Brain microvascular endothelial cell (primary cell): Measurements from ENCODE around the gene LARGE2.

Source experiments
- DNase-seq: peaks from one replicate; pipeline ENCODE4 v3.0.0-alpha.2; 2020
- H3K27ac ChIP-seq: fragments of 250-450 bp; sonication (Bioruptor Pico); 2 replicates; pipeline ENCODE4 v1.5.1; 2020; ENCODE audit warnings: mild to moderate bottlenecking, moderate library complexity
- H3K27me3 ChIP-seq: fragments of 250-450 bp; sonication (Bioruptor Pico); replicated peaks from 2 replicates; pipeline ENCODE4 v1.5.1; 2020; ENCODE audit warnings: mild to moderate bottlenecking
- H3K36me3 ChIP-seq: fragments of 250-450 bp; sonication (Bioruptor Pico); replicated peaks from 2 replicates; pipeline ENCODE4 v1.5.1; 2020; ENCODE audit warnings: mild to moderate bottlenecking
- H3K4me3 ChIP-seq: 2 replicates; pipeline ENCODE4 v1.5.1; 2011; ENCODE audit warnings: low read depth, mild to moderate bottlenecking, control low read depth, low read length, moderate library complexity
- CTCF ChIP-seq: IDR thresholded peaks from 2 replicates; pipeline ENCODE4 v1.5.1; 2011; ENCODE audit warnings: low read depth, mild to moderate bottlenecking, moderate library complexity, low read length, control low read depth, inconsistent platforms; ENCODE audit errors: missing control alignments
- in situ Hi-C: cut with HindIII; loops from 2 replicates; pipeline ENCODE4 v1.10.0; 2017; ENCODE audit warnings: low sequenced_read_pairs, low pct_ligation_motif_present

LARGE2 gene

GRCh38 chr11:45880772-45881570 is 41.5 kb upstream of the LARGE2 start:
- Histone ChIP-seq H3K27me3 (no peaks in the 10 kb centered on the region), H3K4me3 (no peak overlapping the region), H3K27ac (no peak overlapping the region), H3K36me3 (peaks cover 8% of the 10 kb centered on the region)
- in situ Hi-C loops = no loop called here
- no peak for TF ChIP-seq CTCF
- no peak for DNase-seq

- Histone ChIP-seq H3K36me3 (peaks cover 8% of the 10 kb centered on the region), H3K27me3 (no peaks in the 10 kb centered on the region), H3K27ac (no peak overlapping the region), H3K4me3 (no peak overlapping the region)
- no peak for TF ChIP-seq CTCF
- in situ Hi-C loops = no loop called here
- DNase-seq = no peak
These were observed 40.6 kb upstream of the LARGE2 start for GRCh38 chr11:45881708-45882368.

- Histone ChIP-seq H3K27ac (no peak overlapping the region), H3K27me3 (no peaks in the 10 kb centered on the region), H3K4me3 (no peak overlapping the region), H3K36me3 (peaks cover 5% of the 10 kb centered on the region)
- DNase-seq = no peak
- no peak for TF ChIP-seq CTCF
- in situ Hi-C loops = no loop called here
These were observed 37.8 kb upstream of the LARGE2 start for GRCh38 chr11:45884596-45885185.

GRCh38 chr11:45885274-45885920 is 37.1 kb upstream of the LARGE2 start, which contains the start of gene MAPK8IP1:
Gene MAPK8IP1 (plus strand): TSS chr11:45885651. CDS start chr11:45885821, 170 bp downstream.
- DNase-seq = no peak
- in situ Hi-C loops = no loop called here

More at GRCh38 chr11:45885274-45885920, 37.1 kb upstream of the LARGE2 start, which contains the start of gene MAPK8IP1:
- H3K36me3 ChIP-seq = peaks cover 5% of the 10 kb centered on the region
- no peak within 1 kb of the TSS for H3K27ac ChIP-seq
- no peaks in the 10 kb centered on the region for H3K27me3 ChIP-seq
- TF ChIP-seq CTCF = peak; percentile 11
- H3K4me3 ChIP-seq = peak within 1 kb of the TSS; percentile 37
